IPS-18a (cell line): Measurements from ENCODE around the gene LRGUK.

Experiments used
- H3K27ac ChIP-seq: one replicate; pipeline ENCODE4 v1.5.1; 2013; ENCODE audit warnings: low read length
- H3K27me3 ChIP-seq: one replicate; pipeline ENCODE4 v1.6.1; 2013; ENCODE audit warnings: mild to moderate bottlenecking, low read length; ENCODE audit not compliant: control insufficient read depth, insufficient read depth
- H3K36me3 ChIP-seq: one replicate; pipeline ENCODE4 v1.6.1; 2013; ENCODE audit warnings: low read depth, low read length; ENCODE audit not compliant: control insufficient read depth
- H3K4me1 ChIP-seq: one replicate; pipeline ENCODE4 v1.6.1; 2013; ENCODE audit warnings: low read depth, low read length; ENCODE audit not compliant: control insufficient read depth
- H3K4me3 ChIP-seq: one replicate; pipeline ENCODE4 v1.5.1; 2013; ENCODE audit warnings: low read length
- H3K9ac ChIP-seq: one replicate; pipeline ENCODE4 v1.6.1; 2013; ENCODE audit warnings: mild to moderate bottlenecking, low read length, moderate library complexity
- H3K9me3 ChIP-seq: one replicate; pipeline ENCODE4 v1.6.1; 2013; ENCODE audit warnings: low read depth, low read length; ENCODE audit not compliant: control insufficient read depth

The LRGUK gene

GRCh38 chr7:134101716-134102115 lies 25.4 kb upstream of the LRGUK start:
- H3K9me3 ChIP-seq = no peaks in the 10 kb centered on the region
- H3K4me3 ChIP-seq = no peak overlapping the region
- no peak overlapping the region for H3K9ac ChIP-seq
- H3K27ac ChIP-seq = no peak overlapping the region
- H3K27me3 ChIP-seq = no peaks in the 10 kb centered on the region
- no peaks in the 10 kb centered on the region for H3K4me1 ChIP-seq
- no peaks in the 10 kb centered on the region for H3K36me3 ChIP-seq

- Histone ChIP-seq H3K27ac (no peak overlapping the region), H3K4me3 (no peak overlapping the region), H3K9ac (no peak overlapping the region), H3K4me1 (no peaks in the 10 kb centered on the region), H3K9me3 (no peaks in the 10 kb centered on the region), H3K36me3 (no peaks in the 10 kb centered on the region), H3K27me3 (no peaks in the 10 kb centered on the region)
Observed at GRCh38 chr7:134104166-134104565, 23.0 kb upstream of the LRGUK start.

DNA sequence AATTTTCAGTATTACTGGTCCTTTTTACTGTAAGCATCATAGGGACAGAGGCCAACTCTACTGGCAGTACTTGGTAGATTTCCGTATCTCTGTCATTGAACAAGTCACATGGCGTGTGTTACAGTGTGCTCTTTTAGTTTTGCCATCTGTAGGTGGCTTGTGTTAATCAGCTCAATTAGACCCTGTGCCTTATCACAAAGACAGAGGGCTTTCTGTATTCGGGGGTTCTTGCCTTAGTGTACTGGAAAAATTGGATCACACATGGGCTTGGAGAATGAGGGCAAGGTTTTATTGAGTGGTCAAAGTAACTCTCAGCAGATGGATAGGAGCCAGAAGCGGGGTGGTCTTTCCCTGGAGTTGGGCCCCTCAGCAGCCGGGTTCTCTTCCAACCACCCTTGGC lies 21.3 kb upstream of the LRGUK start:
- Histone ChIP-seq H3K4me3 (no peak overlapping the region), H3K27me3 (no peaks in the 10 kb centered on the region), H3K4me1 (no peaks in the 10 kb centered on the region), H3K9me3 (no peaks in the 10 kb centered on the region), H3K36me3 (no peaks in the 10 kb centered on the region), H3K27ac (no peak overlapping the region), H3K9ac (no peak overlapping the region)

- Histone ChIP-seq H3K27ac (no peak overlapping the region), H3K9ac (no peak overlapping the region), H3K9me3 (no peaks in the 10 kb centered on the region), H3K27me3 (no peaks in the 10 kb centered on the region), H3K4me3 (no peak overlapping the region), H3K4me1 (peaks cover 7% of the 10 kb centered on the region), H3K36me3 (no peaks in the 10 kb centered on the region)
Observed at GRCh38 chr7:134108802-134109201, 18.3 kb upstream of the LRGUK start.

GRCh38 chr7:134113655-134114054 lies 13.5 kb upstream of the LRGUK start:
- H3K9ac ChIP-seq = no peak overlapping the region
- H3K4me3 ChIP-seq = no peak overlapping the region
- H3K27me3 ChIP-seq = no peaks in the 10 kb centered on the region
- peaks cover 18% of the 10 kb centered on the region for H3K4me1 ChIP-seq
- H3K27ac ChIP-seq = no peak overlapping the region
- H3K9me3 ChIP-seq = no peaks in the 10 kb centered on the region
- no peaks in the 10 kb centered on the region for H3K36me3 ChIP-seq

- no peak overlapping the region for H3K4me3 ChIP-seq
- H3K27me3 ChIP-seq = no peaks in the 10 kb centered on the region
- no peaks in the 10 kb centered on the region for H3K9me3 ChIP-seq
- no peak overlapping the region for H3K27ac ChIP-seq
- H3K9ac ChIP-seq = no peak overlapping the region
- peaks cover 18% of the 10 kb centered on the region for H3K4me1 ChIP-seq
- H3K36me3 ChIP-seq = no peaks in the 10 kb centered on the region
Observed at GRCh38 chr7:134114992-134115391, 12.1 kb upstream of the LRGUK start.

DNA sequence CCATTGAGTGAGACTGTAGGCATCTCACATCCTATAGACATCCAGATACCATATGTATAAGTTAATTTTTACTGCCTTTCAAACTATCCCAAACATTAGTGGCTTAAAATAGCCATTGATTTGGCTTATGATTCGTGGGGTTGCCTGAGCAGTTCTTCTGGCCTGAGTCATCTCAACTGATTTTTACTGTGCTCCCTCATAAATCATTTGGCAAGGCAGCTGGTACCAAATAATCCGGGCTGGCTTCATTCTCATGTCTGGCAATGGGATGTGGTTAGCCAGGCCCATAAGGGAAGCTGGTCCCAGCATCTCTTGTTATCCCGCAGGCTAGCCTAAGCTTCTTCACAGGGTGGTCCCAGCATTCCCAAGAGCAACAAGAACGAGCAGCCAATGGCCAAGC lies 6.7 kb upstream of the LRGUK start:
- peaks cover 5% of the 10 kb centered on the region for H3K4me1 ChIP-seq
- no peak overlapping the region for H3K4me3 ChIP-seq
- H3K27ac ChIP-seq = no peak overlapping the region
- no peaks in the 10 kb centered on the region for H3K9me3 ChIP-seq
- no peak overlapping the region for H3K9ac ChIP-seq
- no peaks in the 10 kb centered on the region for H3K36me3 ChIP-seq
- no peaks in the 10 kb centered on the region for H3K27me3 ChIP-seq

DNA sequence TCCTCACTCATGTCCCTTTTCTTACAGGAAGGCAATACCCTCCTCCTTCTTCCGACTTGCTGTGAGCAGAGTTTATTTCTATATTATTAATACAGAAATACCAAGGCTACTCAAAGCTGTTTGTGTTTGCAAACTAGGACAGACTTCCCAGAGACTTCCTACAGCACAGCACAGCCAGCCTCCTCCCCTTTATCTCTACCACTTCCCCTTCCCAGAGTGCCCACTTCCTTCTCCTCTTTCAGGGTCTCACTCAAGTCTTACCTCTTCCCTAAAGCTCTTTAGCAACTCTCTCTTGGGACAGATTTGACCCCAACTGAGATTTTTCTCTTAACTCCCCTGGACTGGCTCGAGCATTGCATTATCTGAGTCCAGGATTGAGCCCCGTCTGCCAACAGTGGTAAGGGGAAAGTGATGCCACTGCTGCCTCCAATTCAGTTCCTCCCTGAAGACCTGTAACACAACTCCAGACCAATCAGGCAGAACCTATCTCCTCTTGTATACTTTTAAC lies 5.5 kb upstream of the LRGUK start:
- Histone ChIP-seq H3K9ac (no peak overlapping the region), H3K27me3 (peaks cover 7% of the 10 kb centered on the region), H3K4me1 (peaks cover 12% of the 10 kb centered on the region), H3K27ac (no peak overlapping the region), H3K36me3 (no peaks in the 10 kb centered on the region), H3K9me3 (no peaks in the 10 kb centered on the region), H3K4me3 (no peak overlapping the region)

DNA sequence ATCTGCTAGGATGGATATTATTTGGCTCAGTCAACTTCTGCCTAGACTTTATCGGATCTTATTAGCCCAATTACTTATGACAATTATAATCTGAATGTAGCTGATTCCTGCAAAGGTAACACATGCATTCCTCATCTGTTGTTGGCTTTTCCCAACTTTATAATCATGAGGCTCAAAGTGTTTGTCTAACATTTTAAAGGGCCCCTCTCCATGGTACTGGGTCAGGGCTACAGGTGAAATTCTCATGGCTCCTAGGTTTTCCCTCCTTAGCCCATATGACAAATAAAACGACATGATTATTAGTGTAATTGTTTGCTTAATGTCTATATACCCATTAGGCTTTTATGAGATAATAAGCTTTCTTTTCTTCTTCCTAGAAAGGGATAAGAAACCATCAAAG lies 4.2 kb upstream of the LRGUK start:
- Histone ChIP-seq H3K9ac (no peak overlapping the region), H3K27me3 (peaks cover 8% of the 10 kb centered on the region), H3K4me3 (no peak overlapping the region), H3K9me3 (no peaks in the 10 kb centered on the region), H3K27ac (no peak overlapping the region), H3K4me1 (peaks cover 14% of the 10 kb centered on the region), H3K36me3 (no peaks in the 10 kb centered on the region)

- no peak overlapping the region for H3K9ac ChIP-seq
Observed at GRCh38 chr7:134126146-134126545, 994 bp upstream of the LRGUK start.

DNA sequence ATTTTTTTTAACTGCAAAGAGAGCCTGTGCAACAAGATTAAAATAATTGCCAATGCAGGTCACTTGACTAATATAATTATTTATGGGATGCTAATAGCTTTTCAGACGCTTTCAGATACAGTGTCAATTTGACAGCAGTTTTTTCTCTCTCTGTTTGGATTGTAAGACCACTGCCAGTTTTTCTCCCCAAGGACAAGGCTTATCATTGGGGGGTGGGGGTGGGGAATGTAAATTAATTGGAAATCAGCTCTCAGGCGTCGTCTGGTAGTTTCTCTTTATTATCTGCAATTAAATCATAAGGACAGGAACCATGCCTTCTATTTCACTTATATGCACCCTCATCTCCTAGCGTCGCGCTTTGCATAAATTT lies 559 bp upstream of the LRGUK start:
- Histone ChIP-seq H3K36me3 (no peaks in the 10 kb centered on the region), H3K27ac (no peak overlapping the region), H3K27me3 (peaks cover 8% of the 10 kb centered on the region), H3K4me1 (peaks cover 36% of the 10 kb centered on the region), H3K4me3 (peak overlapping the region; percentile 77), H3K9ac (no peak overlapping the region), H3K9me3 (no peaks in the 10 kb centered on the region)

More at GRCh38 chr7:134126146-134126545, 994 bp upstream of the LRGUK start:
- no peak overlapping the region for H3K27ac ChIP-seq
- H3K9me3 ChIP-seq = no peaks in the 10 kb centered on the region
- peaks cover 31% of the 10 kb centered on the region for H3K4me1 ChIP-seq
- H3K4me3 ChIP-seq = no peak overlapping the region
- H3K36me3 ChIP-seq = no peaks in the 10 kb centered on the region
- peaks cover 8% of the 10 kb centered on the region for H3K27me3 ChIP-seq

GRCh38 chr7:134128829-134129228 lies 1.7 kb downstream of the LRGUK start:
- peaks cover 8% of the 10 kb centered on the region for H3K27me3 ChIP-seq
- H3K36me3 ChIP-seq = no peaks in the 10 kb centered on the region

More at GRCh38 chr7:134128829-134129228, 1.7 kb downstream of the LRGUK start:
- no peak overlapping the region for H3K27ac ChIP-seq
- no peak overlapping the region for H3K9ac ChIP-seq
- H3K9me3 ChIP-seq = no peaks in the 10 kb centered on the region
- peaks cover 31% of the 10 kb centered on the region for H3K4me1 ChIP-seq
- no peak overlapping the region for H3K4me3 ChIP-seq
